Hepatocyte (in vitro differentiated cells): Measurements from ENCODE around the gene KMT2E.

Experiments
- CTCF ChIP-seq: fragments of 200-600 bp; sonication (generic); IDR thresholded peaks from 2 replicates; pipeline ENCODE4 v1.5.1; 2016; ENCODE audit warnings: antibody characterized with exemption, mild to moderate bottlenecking; ENCODE audit not compliant: poor library complexity
- EZH2 ChIP-seq: fragments of 200-600 bp; sonication (generic); IDR thresholded peaks from 2 replicates; pipeline ENCODE4 v1.6.1; 2016; ENCODE audit warnings: antibody characterized with exemption, mild to moderate bottlenecking, borderline replicate concordance
- EZH2phosphoT487 ChIP-seq: fragments of 200-600 bp; sonication (generic); IDR thresholded peaks from one replicate; pipeline ENCODE4 v1.6.1; 2018; ENCODE audit warnings: antibody characterized with exemption, mild to moderate bottlenecking, low read depth, moderate library complexity; ENCODE audit not compliant: unreplicated experiment, severe bottlenecking

DNA sequence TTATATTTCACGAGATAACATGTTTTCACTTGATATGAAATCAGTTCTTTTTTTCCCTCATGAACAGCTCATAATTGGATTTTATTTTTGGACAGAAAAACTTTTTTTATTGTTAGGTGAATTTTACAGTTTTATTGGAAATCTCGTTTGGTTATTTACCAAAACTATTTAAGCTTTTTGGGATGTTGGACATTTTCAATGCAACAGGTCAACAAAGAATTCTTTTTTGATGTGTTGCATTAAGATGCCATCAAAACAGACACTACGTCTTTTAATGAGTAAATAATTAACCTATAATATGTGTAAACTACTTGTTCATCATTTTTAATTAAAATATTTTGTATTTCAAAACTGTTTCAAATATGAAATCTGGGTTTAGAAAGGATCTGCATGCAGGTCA lies 5.3 kb downstream of the KMT2E start:
- no peak for TF ChIP-seq CTCF
- no peak for TF ChIP-seq EZH2phosphoT487
- no peak for TF ChIP-seq EZH2
